Stomach (tissue), 4 donors: ENCODE measurements around the gene SYNPO.

Experiments used
- EP300 ChIP-seq: sonication (generic); formaldehyde crosslinking; IDR thresholded peaks from one replicate; pipeline ENCODE4 v1.6.1; 2017; ENCODE audit warnings: antibody characterized with exemption
- POLR2AphosphoS5 ChIP-seq, 3 donors: sonication (generic); formaldehyde crosslinking; IDR thresholded peaks; one replicate each; pipeline ENCODE4 v1.6.1; 2016; ENCODE audit warnings: antibody characterized with exemption in 3 of 3

DNA sequence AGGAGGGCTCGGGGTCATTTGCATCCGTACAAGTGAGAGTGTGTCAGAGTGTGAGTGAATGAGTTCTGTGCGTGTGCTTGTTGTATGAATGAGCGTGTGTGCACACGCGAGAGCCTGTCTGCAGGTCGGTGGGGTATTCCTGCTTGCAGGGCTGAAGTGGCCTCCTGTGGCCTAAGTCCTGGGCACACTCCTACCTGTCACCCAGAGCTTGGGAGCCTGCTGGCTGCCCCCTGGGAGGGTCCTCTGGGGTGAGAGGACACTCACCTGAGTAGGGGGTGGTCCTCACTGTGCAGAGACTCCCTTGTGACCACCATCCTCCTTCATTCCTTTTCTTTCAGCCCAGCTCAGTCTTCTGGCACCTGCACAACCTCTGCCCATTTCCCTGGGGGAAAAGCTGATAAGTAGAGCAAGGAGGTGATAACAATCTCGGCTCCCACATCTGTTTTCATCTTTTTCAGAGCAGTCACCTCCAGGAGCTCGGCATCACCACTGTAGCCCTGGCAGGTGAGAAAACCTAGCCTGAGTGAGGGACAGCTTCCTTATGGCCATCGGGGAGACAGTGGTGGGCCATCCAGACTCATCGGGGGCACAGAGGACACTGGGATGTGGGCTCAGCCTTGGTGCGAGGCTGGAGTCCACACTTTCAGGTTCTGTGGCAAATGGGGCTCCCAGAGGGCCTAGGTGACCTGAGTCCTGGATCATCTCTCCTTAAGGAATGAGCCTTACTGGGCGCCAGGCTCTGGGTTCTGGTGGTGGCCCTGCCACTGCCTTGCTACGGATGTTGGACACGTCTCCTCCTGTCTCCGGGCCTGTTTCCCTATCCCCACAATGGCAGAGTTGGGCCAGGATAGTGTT, 38.7 kb upstream of the SYNPO start:
- TF ChIP-seq EP300 (no peak), POLR2AphosphoS5 (IDR thresholded peaks at IDR 0.05) (no peak)
